Measurements from ENCODE around the gene LLGL2.

LLGL2 gene

DNA sequence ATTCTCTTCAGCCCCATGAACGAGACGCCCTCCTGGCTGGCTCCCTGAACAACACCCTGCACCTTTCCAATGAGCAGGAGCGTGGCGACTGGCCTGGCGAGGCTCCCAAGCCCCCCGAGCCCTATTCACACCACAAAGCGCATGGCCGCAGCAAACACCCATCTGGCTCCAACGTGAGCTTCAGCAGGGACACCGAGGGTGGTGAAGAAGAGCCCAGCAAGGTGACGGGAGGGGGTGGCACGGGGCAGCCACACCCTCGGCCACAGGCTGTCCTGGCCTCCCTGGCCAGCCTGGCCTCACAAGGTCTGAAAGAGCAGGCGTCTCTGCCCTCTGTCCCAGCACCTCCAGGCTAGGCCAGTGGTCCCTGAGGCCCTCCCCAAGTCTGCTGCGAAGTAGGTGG, 33.8 kb upstream of the LLGL2 start:
- TF ChIP-seq SIN3A (IDR thresholded peaks at IDR 0.05; ENCODE audit: borderline replicate concordance, insufficient read depth, low read length): no peak
- TF ChIP-seq TAF1 (IDR thresholded peaks at IDR 0.05; ENCODE audit: borderline replicate concordance, insufficient read depth, low read length): no peak
- TF ChIP-seq POLR2AphosphoS5 (IDR thresholded peaks at IDR 0.05; ENCODE audit: low read depth, low read length): no peak
- TF ChIP-seq, protein P1, sequence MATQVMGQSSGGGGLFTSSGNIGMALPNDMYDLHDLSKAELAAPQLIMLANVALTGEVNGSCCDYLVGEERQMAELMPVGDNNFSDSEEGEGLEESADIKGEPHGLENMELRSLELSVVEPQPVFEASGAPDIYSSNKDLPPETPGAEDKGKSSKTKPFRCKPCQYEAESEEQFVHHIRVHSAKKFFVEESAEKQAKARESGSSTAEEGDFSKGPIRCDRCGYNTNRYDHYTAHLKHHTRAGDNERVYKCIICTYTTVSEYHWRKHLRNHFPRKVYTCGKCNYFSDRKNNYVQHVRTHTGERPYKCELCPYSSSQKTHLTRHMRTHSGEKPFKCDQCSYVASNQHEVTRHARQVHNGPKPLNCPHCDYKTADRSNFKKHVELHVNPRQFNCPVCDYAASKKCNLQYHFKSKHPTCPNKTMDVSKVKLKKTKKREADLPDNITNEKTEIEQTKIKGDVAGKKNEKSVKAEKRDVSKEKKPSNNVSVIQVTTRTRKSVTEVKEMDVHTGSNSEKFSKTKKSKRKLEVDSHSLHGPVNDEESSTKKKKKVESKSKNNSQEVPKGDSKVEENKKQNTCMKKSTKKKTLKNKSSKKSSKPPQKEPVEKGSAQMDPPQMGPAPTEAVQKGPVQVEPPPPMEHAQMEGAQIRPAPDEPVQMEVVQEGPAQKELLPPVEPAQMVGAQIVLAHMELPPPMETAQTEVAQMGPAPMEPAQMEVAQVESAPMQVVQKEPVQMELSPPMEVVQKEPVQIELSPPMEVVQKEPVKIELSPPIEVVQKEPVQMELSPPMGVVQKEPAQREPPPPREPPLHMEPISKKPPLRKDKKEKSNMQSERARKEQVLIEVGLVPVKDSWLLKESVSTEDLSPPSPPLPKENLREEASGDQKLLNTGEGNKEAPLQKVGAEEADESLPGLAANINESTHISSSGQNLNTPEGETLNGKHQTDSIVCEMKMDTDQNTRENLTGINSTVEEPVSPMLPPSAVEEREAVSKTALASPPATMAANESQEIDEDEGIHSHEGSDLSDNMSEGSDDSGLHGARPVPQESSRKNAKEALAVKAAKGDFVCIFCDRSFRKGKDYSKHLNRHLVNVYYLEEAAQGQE (IDR thresholded peaks at IDR 0.05; ENCODE audit: insufficient read depth in 1 of 2, low read depth in 2 of 2, low read length in 2 of 2): no peak
- TF ChIP-seq FOXP2 (optimal IDR thresholded peaks at IDR 0.05; ENCODE audit: borderline replicate concordance, extremely low read depth, extremely low read length, insufficient read depth): no peak

- no peak for TF ChIP-seq POLR2AphosphoS5 (IDR thresholded peaks at IDR 0.05; ENCODE audit: low read depth, low read length)
- no peak for TF ChIP-seq SIN3A (IDR thresholded peaks at IDR 0.05; ENCODE audit: borderline replicate concordance, insufficient read depth, low read length)
- no peak for TF ChIP-seq FOXP2 (optimal IDR thresholded peaks at IDR 0.05; ENCODE audit: borderline replicate concordance, extremely low read depth, extremely low read length, insufficient read depth)
- no peak for TF ChIP-seq TAF1 (IDR thresholded peaks at IDR 0.05; ENCODE audit: borderline replicate concordance, insufficient read depth, low read length)
- TF ChIP-seq, protein P1 (IDR thresholded peaks at IDR 0.05; ENCODE audit: insufficient read depth in 1 of 2, low read depth in 2 of 2, low read length in 2 of 2): no peak
Measured at GRCh38 chr17:75492555-75493168, 32.8 kb upstream of the LLGL2 start.

- no peak for TF ChIP-seq TAF1 (IDR thresholded peaks at IDR 0.05; ENCODE audit: borderline replicate concordance, insufficient read depth, low read length)
- TF ChIP-seq FOXP2 (optimal IDR thresholded peaks at IDR 0.05; ENCODE audit: borderline replicate concordance, extremely low read depth, extremely low read length, insufficient read depth): no peak
- no peak for TF ChIP-seq POLR2AphosphoS5 (IDR thresholded peaks at IDR 0.05; ENCODE audit: low read depth, low read length)
- TF ChIP-seq, protein P1 (IDR thresholded peaks at IDR 0.05; ENCODE audit: insufficient read depth in 1 of 2, low read depth in 2 of 2, low read length in 2 of 2): no peak
- no peak for TF ChIP-seq SIN3A (IDR thresholded peaks at IDR 0.05; ENCODE audit: borderline replicate concordance, insufficient read depth, low read length)
Measured at GRCh38 chr17:75493476-75494129, 31.9 kb upstream of the LLGL2 start.

DNA sequence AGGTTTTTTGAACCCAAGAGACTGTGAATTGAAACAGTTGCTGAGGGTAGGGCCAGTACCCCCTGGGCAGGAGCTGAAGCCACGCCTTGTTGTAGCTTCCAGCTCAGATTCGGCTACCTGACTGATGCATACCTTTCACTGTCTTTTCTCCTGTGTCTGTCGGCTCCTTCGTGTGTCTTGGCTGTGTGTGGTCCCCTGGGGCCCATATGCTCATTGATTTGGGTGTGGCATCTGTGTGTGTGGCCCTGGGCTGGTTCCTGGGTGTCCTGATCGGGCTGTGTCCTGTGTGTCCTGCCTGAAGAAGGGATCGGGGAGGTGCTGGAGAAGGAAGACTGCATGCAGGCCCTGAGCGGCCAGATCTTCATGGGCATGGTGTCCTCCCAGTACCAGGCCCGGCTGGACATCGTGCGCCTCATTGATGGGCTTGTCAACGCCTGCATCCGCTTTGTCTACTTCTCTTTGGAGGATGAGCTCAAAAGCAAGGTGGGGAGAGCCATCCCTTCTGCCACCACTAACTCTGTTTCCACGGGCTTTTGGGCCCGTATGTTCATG, 31.1 kb upstream of the LLGL2 start:
- TF ChIP-seq, protein P1 (IDR thresholded peaks at IDR 0.05; ENCODE audit: insufficient read depth in 1 of 2, low read depth in 2 of 2, low read length in 2 of 2): no peak
- TF ChIP-seq SIN3A (IDR thresholded peaks at IDR 0.05; ENCODE audit: borderline replicate concordance, insufficient read depth, low read length) (no peak), FOXP2 (optimal IDR thresholded peaks at IDR 0.05; ENCODE audit: borderline replicate concordance, extremely low read depth, extremely low read length, insufficient read depth) (no peak), POLR2AphosphoS5 (IDR thresholded peaks at IDR 0.05; ENCODE audit: low read depth, low read length) (no peak), TAF1 (IDR thresholded peaks at IDR 0.05; ENCODE audit: borderline replicate concordance, insufficient read depth, low read length) (no peak)

Measured in PFSK-1 (cell line).